Measurements from ENCODE around the gene POLK. TPM values are rescaled to one million over a fixed set of nuclear protein-coding genes. Genes with fewer than 3 reads are reported as not detected.
"Not testable (repeated sequence)": the region's sequence is repeated elsewhere in the genome, so short reads cannot be mapped to it uniquely, and the experiment has no call there.

The POLK gene
- polyA plus RNA-seq, 6 donors from 2014 or later = 19.3 to 34.7 (median 27.1) TPM

DNA sequence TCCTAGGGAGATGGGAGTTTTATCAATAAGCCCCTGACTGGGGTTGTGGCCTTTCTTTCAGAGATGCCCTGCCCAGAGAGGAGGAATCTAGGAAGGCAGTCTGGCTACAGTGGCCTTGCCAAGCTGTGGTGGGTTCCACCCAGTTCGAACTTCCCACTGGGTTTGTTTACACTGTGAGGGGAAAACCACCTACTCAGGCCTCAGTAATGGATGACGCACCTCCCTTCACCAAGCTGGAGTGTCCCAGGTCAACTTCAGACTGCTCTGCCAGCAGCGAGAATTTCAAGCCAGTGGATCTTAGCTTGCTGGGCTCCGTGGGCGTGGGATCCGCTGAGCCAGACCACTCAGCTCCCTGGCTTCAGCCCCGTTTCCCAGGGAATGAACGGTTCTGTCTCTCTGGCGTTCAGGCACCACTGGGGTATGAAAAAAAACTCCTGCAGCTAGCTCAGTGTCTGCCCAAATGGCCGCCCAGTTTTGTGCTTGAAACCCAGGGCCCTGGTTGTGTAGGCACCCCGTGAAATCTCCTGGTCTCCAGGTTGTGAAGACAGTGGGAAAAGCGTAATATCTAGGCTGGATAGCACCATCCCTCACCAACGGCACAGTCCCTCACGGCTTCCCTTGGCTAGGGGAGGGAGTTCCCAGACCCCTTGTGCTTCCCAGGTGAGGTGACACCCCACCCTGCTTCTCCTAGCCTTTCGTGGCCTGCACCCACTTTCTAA, 54.5 kb downstream of the POLK start:
- H3K27me3 Mint-ChIP-seq; DNase-seq; ATAC-seq (ENCODE audit: low read depth in 2 of 2): not testable (repeated sequence)
- Mint-ChIP-seq H3K4me3 (peak overlapping the region in 1 of 8 donors; percentile 15), H3K4me1 (peaks cover 22 to 52% (median 28%) of the 10 kb centered on the region in 3 donors), H3K27ac (peak overlapping the region in 1 of 6 donors; percentile 61), H3K9me3 (peaks cover 8 to 37% (median 21%) of the 10 kb centered on the region in 7 donors), H3K36me3 (peaks cover 33 to 43% of the 10 kb centered on the region in 2 donors)

DNA sequence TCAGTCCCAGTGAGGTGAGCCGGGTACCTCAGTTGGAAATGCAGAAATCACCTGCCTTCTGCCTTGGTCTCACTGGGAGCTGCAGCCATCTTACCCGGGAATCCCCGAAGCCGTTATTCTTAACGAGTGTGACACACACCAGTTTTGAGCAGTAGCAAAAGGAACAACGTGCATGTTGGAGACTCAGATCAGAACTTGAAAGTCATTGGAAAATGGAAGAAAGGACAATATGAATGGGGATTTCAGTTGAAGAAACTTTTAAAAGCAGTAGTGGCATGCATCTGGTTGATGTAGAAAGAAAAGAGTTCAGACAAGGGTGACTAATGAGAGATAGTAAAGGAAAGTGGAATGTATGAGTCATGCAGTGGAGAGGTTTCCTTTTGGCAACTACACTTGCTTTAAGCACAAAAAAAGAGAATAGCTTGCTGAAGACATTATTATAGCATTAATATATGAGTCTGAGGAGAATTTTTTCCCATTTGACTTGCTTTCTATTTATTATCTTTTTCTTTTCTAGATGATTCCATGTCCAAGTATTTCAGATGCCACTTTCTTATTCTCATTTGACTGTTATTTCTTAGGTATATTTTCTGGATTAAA, 55.1 kb downstream of the POLK start:
- ATAC-seq (ENCODE audit: low read depth in 2 of 2) (no peak), DNase-seq (no peak)
- Mint-ChIP-seq H3K27ac (peak overlapping the region in 2 of 6 donors; percentile 50 to 61), H3K4me1 (peaks cover 28 to 54% (median 29%) of the 10 kb centered on the region in 3 donors), H3K4me3 (peak overlapping the region in 1 of 8 donors; percentile 15), H3K9me3 (peaks cover 8 to 34% (median 21%) of the 10 kb centered on the region in 7 donors), H3K27me3 (no peaks in the 10 kb centered on the region), H3K36me3 (peaks cover 33 to 36% of the 10 kb centered on the region in 2 donors)

DNA sequence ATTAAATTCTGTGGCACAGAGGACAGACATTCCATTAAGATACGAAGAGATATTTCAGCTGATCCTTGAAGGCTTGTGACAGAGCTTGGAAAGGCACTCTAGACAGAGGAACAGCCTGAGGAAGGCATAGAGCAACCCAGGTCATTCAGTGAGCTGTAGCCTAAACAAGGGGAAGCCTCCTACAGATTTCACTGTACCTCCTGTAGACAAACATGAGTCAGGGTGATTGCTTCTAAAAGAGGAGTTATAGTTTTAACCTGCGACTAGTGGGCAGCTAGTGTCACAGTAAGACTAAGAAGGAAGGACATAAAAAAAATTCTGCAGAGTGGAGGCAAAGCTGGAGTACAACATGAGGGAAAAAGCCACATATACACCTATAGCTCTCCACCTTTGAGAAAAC, 56.0 kb downstream of the POLK start:
- H3K36me3 Mint-ChIP-seq = peaks cover 24 to 27% of the 10 kb centered on the region in 2 donors
- no peak overlapping the region for H3K4me3 Mint-ChIP-seq
- no peak for DNase-seq
- H3K4me1 Mint-ChIP-seq = peaks cover 28 to 48% (median 30%) of the 10 kb centered on the region in 3 donors
- H3K9me3 Mint-ChIP-seq = peaks cover 8 to 29% (median 18%) of the 10 kb centered on the region in 7 donors
- H3K27ac Mint-ChIP-seq = peak overlapping the region in 4 of 6 donors; percentile 5 to 52 (median 28)
- H3K27me3 Mint-ChIP-seq = no peaks in the 10 kb centered on the region
- no peak for ATAC-seq (ENCODE audit: low read depth in 2 of 2)

DNA sequence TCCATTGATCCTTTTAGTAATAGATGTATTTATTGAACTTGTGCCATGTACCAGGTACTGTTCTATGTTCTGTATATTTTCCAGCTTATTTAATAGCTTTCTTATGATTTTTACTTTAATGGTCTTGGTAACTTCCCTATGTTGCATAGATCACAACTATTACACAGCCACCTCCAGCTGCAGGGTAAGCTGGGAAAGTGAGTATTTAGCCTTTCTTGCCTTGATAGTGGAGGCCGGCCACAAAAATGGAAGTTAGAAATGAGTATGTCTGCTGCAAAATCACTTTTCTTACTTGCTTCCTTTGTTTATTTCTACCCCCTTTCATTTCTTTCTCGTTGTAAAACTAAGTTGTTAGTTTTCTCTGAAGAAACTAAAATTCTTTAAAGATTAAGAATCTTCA, 56.5 kb downstream of the POLK start:
- DNase-seq = no peak
- H3K36me3 Mint-ChIP-seq = peaks cover 19 to 22% of the 10 kb centered on the region in 2 donors
- H3K4me1 Mint-ChIP-seq = peaks cover 28 to 45% (median 30%) of the 10 kb centered on the region in 3 donors
- H3K9me3 Mint-ChIP-seq = peaks cover 8 to 24% (median 17%) of the 10 kb centered on the region in 7 donors
- peak overlapping the region in 3 of 6 donors; percentile 5 to 47 (median 36) for H3K27ac Mint-ChIP-seq
- no peak for ATAC-seq (ENCODE audit: low read depth in 2 of 2)
- no peak overlapping the region for H3K4me3 Mint-ChIP-seq
- H3K27me3 Mint-ChIP-seq = no peaks in the 10 kb centered on the region

DNA sequence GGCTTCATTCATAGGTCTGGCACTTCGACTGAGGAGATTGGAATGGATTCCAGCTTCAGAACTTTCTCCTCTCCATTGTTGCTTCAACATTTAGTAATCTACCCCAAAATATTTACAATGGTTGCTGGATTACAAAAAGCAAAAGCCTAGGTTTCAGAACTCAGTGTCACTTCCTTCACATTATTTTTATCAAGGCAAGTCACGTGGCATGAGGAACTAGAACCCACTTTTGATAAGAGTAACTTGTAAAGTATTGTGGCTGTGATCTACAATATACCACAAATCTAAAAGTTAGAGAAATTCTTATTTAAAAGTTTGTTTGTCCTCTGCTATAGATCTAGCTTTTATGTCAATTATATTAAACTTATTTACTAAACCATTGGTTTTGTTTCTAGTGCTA, 59.9 kb downstream of the POLK start:
- Mint-ChIP-seq H3K9me3 (peaks cover 0 to 2% (median 0%) of the 10 kb centered on the region in 7 donors), H3K4me3 (peak overlapping the region in 3 of 8 donors; percentile 43 to 68 (median 47)), H3K36me3 (no peaks in the 10 kb centered on the region), H3K27me3 (no peaks in the 10 kb centered on the region), H3K4me1 (peaks cover 21 to 32% (median 32%) of the 10 kb centered on the region in 3 donors), H3K27ac (peak overlapping the region in 4 of 6 donors; percentile 14 to 68 (median 57))
- ATAC-seq (ENCODE audit: low read depth in 2 of 2) = peak; percentile 45 to 57
- no peak for DNase-seq

DNA sequence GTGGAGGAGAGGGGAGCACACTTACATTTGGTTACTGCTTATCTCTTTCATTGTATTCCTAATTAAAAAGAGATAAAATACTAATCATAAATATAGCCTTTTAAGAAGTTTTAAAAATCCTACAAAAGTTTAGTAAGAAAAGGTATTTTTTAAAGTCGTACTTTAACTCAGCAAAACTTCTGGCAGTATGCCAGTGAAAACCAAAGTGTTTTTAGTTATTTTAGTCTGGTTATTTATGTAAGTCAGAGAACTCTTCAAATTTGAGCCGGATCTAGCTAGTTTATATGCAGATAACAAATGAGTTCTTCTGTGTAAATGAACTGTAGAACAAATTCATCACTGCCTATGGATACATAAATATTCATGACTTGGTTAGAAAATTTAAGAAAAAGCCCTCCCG, 63.1 kb downstream of the POLK start:
- Mint-ChIP-seq H3K27ac (peak overlapping the region; percentile 31 to 93 (median 71)), H3K27me3 (no peaks in the 10 kb centered on the region), H3K36me3 (peaks cover 0 to 13% of the 10 kb centered on the region in 2 donors), H3K4me1 (peaks cover 6 to 28% (median 16%) of the 10 kb centered on the region in 3 donors), H3K9me3 (peaks cover 0 to 2% (median 0%) of the 10 kb centered on the region in 7 donors), H3K4me3 (peak overlapping the region in 5 of 8 donors; percentile 55 to 86 (median 80))
- no peak for ATAC-seq (ENCODE audit: low read depth in 2 of 2)
- no peak for DNase-seq

DNA sequence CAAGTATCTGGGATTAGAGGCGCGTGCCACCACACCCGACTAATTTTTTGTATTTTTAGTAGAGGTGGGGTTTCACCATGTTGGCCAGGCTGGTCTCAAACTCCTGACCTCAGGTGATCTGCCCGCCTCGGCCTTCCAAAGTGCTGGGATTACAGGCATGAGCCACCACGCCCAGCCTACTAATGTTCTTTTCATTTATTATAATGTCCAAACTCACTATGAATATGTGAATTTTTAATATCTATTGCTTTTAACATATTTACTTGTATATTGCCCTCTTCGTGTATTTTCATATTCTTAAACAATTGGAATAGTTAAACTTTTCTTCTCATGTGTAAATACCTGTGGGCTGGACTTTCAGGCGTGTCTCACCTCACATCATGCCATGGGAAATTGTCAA, 66.6 kb downstream of the POLK start:
- H3K36me3 Mint-ChIP-seq = peaks cover 0 to 13% of the 10 kb centered on the region in 2 donors
- H3K9me3 Mint-ChIP-seq; ATAC-seq (ENCODE audit: low read depth in 2 of 2); DNase-seq; H3K4me3 Mint-ChIP-seq; H3K27me3 Mint-ChIP-seq; H3K27ac Mint-ChIP-seq: not testable (repeated sequence)
- peaks cover 6 to 12% (median 6%) of the 10 kb centered on the region in 3 donors for H3K4me1 Mint-ChIP-seq

DNA sequence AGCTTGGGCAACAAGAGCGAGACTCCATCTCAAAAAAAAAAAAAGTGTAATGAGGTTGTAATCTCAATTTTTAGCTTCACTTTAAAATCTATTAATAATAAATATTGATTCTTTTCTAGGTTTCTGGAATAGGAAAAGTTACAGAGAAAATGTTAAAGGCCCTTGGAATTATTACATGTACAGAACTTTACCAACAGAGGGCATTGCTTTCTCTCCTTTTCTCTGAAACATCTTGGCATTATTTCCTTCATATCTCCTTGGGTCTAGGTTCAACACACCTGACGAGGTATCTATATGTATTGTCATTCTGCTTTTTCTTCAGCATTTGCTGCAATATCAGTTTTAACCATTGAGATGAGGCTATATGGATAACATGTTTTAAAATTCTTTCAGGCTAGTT, 73.0 kb downstream of the POLK start:
- ATAC-seq (ENCODE audit: low read depth in 2 of 2) = no peak
- no peak overlapping the region for H3K4me3 Mint-ChIP-seq
- H3K27me3 Mint-ChIP-seq = no peaks in the 10 kb centered on the region
- H3K36me3 Mint-ChIP-seq = peaks cover 10 to 12% of the 10 kb centered on the region in 2 donors
- no peaks in the 10 kb centered on the region for H3K4me1 Mint-ChIP-seq
- DNase-seq = no peak
- H3K9me3 Mint-ChIP-seq = no peaks in the 10 kb centered on the region
- no peak overlapping the region for H3K27ac Mint-ChIP-seq

DNA sequence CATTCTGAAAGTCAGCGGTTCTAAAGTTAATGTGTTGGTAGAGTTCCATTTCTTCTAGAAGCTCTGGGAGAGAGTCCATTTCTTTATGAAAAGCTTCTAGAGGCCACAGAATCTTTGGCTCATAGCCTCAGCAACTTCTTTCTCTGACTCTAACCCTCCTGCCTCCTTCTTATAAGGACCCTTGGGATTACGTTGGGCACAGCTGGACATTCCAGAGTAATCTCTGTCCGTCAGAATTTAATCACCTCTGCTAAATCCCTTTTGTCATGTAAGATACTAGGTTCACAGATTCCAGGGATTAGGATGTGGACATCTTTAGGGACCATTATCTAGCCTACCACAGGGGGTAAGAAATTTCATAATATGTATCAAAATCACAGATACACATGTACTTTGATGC, 77.0 kb downstream of the POLK start:
- no peak overlapping the region for H3K27ac Mint-ChIP-seq
- no peaks in the 10 kb centered on the region for H3K4me1 Mint-ChIP-seq
- H3K4me3 Mint-ChIP-seq = no peak overlapping the region
- ATAC-seq (ENCODE audit: low read depth in 2 of 2) = no peak
- H3K9me3 Mint-ChIP-seq = no peaks in the 10 kb centered on the region
- no peak for DNase-seq
- H3K27me3 Mint-ChIP-seq = no peaks in the 10 kb centered on the region
- H3K36me3 Mint-ChIP-seq = peaks cover 10 to 12% of the 10 kb centered on the region in 2 donors

DNA sequence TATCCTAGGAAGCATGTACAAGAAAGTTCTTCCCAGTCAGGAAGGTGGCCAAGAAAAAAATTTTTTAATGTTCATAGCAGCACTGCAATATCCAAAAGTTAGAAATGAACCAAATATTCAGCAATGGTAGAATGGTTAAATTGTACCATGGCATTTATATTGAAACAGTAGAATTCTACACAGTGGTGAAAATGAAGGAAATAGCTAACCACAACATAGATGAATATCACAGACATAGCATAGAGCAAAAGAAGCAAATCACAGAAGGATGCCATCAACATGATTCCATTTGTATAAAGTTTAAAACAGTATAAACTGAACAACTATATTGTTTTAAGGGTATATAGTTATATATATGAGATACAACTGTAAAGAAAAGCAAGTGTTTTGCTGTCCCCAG, 88.8 kb downstream of the POLK start:
- no peaks in the 10 kb centered on the region for H3K27me3 Mint-ChIP-seq
- no peak for ATAC-seq (ENCODE audit: low read depth in 2 of 2)
- H3K36me3 Mint-ChIP-seq = peaks cover 10 to 14% of the 10 kb centered on the region in 2 donors
- H3K27ac Mint-ChIP-seq = no peak overlapping the region
- DNase-seq = no peak
- no peaks in the 10 kb centered on the region for H3K4me1 Mint-ChIP-seq
- H3K4me3 Mint-ChIP-seq = no peak overlapping the region
- no peaks in the 10 kb centered on the region for H3K9me3 Mint-ChIP-seq

DNA sequence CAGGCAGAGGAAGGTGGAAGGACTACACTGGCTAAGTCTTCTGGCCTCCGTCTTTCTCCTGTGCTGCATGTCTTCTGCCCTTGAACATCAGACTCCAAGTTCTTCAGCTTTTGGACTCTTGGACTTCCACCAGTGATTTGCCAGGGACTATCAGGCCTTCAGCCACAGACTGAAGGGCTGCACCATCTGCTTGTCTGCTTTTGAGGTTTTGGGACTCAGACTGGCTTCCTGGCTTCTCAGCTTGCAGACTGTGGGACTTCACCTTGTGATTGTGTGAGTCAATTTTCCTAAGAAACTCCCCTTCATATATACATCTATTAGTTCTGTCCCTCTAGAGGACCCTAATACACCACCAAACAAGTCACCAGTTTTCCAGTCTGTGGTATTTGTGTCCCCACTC, 89.9 kb downstream of the POLK start:
- peak overlapping the region in 1 of 6 donors; percentile 27 for H3K27ac Mint-ChIP-seq
- no peaks in the 10 kb centered on the region for H3K27me3 Mint-ChIP-seq
- H3K4me3 Mint-ChIP-seq = no peak overlapping the region
- H3K9me3 Mint-ChIP-seq = no peaks in the 10 kb centered on the region
- no peak for DNase-seq
- peaks cover 0 to 2% (median under 1%) of the 10 kb centered on the region in 3 donors for H3K4me1 Mint-ChIP-seq
- H3K36me3 Mint-ChIP-seq = peaks cover 10 to 13% of the 10 kb centered on the region in 2 donors
- no peak for ATAC-seq (ENCODE audit: low read depth in 2 of 2)

DNA sequence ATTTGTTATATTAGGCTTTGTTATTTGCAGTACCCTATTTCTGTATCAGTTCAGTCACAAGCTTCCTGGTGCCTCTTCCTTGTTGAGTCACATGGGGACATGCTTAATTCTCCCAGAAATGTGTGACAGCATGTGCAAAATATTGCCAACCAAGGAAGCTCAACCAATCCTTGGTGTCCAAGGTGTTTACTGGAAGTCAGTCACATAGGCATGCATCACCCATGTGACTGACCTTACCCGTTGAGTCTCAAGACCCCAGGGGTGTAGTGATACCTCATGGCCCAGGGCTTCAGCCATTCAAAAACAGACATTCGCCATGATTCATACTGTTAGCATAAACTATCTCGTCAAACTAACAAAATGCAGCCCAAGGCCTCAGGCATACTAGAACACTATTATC, 90.3 kb downstream of the POLK start:
- Mint-ChIP-seq H3K27ac (no peak overlapping the region), H3K27me3 (no peaks in the 10 kb centered on the region), H3K36me3 (peaks cover 10 to 13% of the 10 kb centered on the region in 2 donors), H3K9me3 (no peaks in the 10 kb centered on the region), H3K4me1 (peaks cover 4 to 6% (median 5%) of the 10 kb centered on the region in 3 donors), H3K4me3 (no peak overlapping the region)
- ATAC-seq (ENCODE audit: low read depth in 2 of 2) (no peak), DNase-seq (no peak)

DNA sequence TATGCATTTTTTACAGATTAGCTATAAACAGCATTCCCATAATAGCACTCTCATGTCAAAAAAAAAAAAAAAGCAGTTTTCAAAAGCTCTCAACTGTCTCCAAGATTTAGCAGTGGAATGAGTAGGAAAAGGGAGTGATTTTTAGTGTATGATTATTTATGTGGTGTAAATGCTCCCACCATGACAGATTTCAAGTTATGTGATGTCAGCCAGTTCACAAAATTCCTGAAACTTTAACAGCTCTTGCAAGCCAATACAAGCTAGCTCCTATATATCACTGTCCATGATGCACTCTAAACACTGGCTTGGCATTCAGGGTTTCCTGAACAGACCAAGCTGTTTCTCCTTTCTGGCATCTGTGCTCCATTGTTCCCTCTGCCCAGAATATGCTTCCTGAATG, 91.7 kb downstream of the POLK start:
- peaks cover 10 to 17% of the 10 kb centered on the region in 2 donors for H3K36me3 Mint-ChIP-seq
- DNase-seq (no peak), ATAC-seq (ENCODE audit: low read depth in 2 of 2) (no peak)
- no peaks in the 10 kb centered on the region for H3K9me3 Mint-ChIP-seq
- H3K4me3 Mint-ChIP-seq = no peak overlapping the region
- H3K4me1 Mint-ChIP-seq = peaks cover 5 to 12% (median 11%) of the 10 kb centered on the region in 3 donors
- H3K27ac Mint-ChIP-seq = peak overlapping the region in 1 of 6 donors; percentile 9
- peaks cover 0 to under 1% (median 0%) of the 10 kb centered on the region in 3 donors for H3K27me3 Mint-ChIP-seq

DNA sequence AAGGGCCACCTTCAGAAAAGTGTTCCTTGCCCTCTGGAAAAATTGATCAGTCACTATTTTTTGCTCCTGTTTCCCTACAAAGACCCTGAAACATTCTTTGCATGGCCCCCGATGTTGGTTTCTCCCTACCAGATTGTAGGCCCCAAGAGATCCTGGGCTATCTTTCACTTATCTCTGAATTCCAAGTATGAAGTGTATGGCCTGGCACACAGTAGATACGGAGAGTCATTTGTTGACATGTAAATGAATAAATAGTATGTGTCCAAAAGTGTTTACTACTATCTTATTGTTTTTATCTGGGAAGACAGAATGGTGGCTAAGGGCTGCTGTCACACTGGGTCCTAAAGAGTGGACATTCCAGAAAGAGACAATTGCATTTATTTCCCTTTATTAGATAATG, 92.1 kb downstream of the POLK start:
- peak overlapping the region in 1 of 6 donors; percentile 9 for H3K27ac Mint-ChIP-seq
- H3K4me1 Mint-ChIP-seq = peaks cover 5 to 12% (median 11%) of the 10 kb centered on the region in 3 donors
- no peak overlapping the region for H3K4me3 Mint-ChIP-seq
- DNase-seq (no peak), ATAC-seq (ENCODE audit: low read depth in 2 of 2) (no peak)
- peaks cover 0 to 4% (median 0%) of the 10 kb centered on the region in 3 donors for H3K27me3 Mint-ChIP-seq
- H3K36me3 Mint-ChIP-seq = peaks cover 10 to 17% of the 10 kb centered on the region in 2 donors
- no peaks in the 10 kb centered on the region for H3K9me3 Mint-ChIP-seq

Measured in naive B cell (primary cell).